HG03060 (cell line): ENCODE measurements around the gene RBM26.
A peak's percentile ranks its signal among the peaks of the same experiment; 100 is the strongest.

Experiments used
- ATAC-seq: cut with Tn5 transposase; IDR thresholded peaks from one replicate; pipeline ENCODE4 v1.9.1; 2021; ENCODE audit warnings: low read depth, moderate number of reproducible peaks; ENCODE audit not compliant: unreplicated experiment

RBM26 gene

GRCh38 chr13:79427265-79427664, 21.2 kb upstream of the RBM26 start:
- no peak for ATAC-seq

DNA sequence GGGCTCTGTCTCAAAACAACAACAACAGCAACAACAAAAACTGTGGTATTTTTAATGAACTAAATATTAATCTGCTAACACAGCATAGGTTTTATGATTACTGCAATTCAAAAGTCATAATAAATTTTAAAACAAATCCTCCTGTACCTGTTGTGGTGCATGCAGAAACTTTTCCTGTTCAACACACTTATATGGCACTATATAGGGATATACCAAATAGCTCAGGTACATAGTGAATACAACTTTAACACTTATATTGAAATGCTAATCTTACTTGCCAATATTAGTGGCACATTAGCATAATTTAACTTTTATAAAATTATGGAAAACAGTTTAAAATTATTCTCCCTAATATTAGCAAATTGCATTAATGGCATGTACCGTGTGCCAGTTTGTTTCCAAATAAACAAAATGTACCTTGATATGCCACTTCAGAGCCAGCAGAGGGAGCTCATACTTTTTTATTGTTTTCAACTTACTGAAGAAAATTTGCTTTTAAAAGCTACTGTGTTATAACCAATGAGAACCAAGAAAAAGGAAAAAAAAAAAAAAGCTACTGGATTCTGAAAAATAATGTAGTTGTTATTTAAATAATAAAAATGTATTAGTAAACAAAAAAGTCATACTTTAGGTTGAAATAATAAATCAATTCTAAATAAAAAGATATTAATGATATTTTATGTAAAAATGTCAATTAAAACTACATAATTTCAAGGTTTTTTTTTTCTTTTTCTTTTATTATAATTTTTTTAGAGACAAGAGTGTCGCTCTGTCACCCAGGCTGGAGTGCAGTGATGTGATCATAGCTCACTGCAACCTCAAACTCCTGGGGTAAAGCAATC, 18.0 kb upstream of the RBM26 start:
- ATAC-seq, result no peak

DNA sequence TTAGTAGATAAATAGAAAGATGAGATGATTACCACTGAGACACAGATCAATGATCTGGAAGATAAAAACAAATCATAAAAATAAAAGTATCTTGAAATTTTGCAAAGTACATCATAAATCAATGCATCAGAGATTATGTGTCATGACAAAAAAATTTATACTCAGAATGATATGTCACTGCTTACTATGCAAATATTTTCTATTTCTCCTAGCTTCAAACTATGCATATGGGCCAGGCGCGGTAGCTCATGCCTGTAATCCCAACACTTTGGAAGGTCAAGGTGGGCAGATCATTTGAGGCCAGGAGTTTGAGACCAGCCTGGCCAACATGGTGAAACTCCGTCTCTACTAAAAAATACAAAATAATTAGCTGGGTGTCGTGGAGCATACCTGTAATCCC, 17.3 kb upstream of the RBM26 start:
- no peak for ATAC-seq

DNA sequence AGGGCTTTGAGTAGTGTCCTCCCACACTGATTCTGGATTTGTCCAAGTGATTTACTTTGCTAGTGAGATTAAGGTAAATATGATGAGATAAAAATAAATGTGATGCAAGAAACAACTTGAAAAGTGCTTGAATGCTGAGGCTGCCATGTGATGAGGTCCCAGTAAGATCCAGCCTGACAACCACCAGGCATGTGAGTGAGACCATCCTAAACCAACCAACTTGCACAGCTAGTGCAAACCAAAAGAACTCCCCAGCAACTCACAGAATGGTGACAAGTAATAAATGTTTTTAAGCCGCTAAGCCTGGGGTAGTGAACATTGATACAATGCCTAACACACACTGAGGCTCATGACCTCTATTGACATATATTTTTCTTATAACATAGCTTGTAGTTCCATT, 13.3 kb upstream of the RBM26 start:
- ATAC-seq, result no peak

- no peak for ATAC-seq
Measured at GRCh38 chr13:79417741-79418140, 11.7 kb upstream of the RBM26 start.

GRCh38 chr13:79413521-79413920, 7.5 kb upstream of the RBM26 start:
- ATAC-seq, result no peak

- ATAC-seq, result no peak
Measured at GRCh38 chr13:79409828-79410227, 3.8 kb upstream of the RBM26 start.

DNA sequence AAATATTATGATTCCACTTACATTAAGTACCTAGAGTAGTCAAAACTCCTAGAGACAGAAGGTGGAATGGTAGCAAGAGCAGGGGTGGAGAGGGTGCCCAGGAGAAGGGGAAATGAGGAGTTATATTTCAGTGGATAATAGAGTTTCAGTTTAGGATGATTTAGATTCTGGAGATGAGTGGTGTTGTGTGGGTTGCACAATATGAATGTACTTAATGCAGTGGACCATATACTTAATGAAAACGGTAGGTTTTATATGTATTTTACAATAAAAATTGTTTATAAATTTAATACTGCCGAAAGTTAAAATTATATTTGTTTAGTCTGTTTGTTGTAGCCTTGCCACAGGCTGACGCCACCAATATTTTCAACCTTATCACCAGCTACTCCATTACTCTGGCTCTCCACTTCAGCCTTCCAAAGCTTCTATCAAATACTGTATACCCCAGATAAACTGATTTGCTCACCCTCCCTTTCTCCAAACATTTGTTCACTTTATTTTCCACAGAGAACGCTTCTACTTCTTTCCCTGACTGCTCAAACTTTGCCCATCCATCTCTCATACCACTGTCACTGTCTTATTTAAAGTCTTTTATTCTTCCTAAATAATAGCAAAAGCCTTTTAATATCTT, 1.4 kb upstream of the RBM26 start:
- no peak for ATAC-seq

GRCh38 chr13:79406597-79406908, 498 bp upstream of the RBM26 start:
- peak; percentile 9 for ATAC-seq

DNA sequence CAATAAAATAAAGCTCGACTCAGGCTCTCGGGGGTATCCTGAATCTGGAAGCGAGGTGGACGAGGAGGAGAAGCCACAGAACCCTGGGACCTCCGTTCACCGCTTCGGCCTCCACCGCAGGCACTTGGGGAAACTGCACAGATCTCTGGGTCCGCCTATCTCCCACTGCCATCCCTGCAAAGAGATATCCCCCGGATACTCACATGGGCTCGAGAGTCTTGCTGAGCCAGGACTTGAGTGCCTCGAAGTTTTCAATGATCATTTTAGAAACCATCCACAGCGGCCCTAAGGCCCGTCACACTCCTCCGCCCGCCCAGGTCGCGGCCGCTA, 589 bp downstream of the RBM26 start:
- ATAC-seq, result no peak

GRCh38 chr13:79404985-79405384, 1.1 kb downstream of the RBM26 start:
- no peak for ATAC-seq

DNA sequence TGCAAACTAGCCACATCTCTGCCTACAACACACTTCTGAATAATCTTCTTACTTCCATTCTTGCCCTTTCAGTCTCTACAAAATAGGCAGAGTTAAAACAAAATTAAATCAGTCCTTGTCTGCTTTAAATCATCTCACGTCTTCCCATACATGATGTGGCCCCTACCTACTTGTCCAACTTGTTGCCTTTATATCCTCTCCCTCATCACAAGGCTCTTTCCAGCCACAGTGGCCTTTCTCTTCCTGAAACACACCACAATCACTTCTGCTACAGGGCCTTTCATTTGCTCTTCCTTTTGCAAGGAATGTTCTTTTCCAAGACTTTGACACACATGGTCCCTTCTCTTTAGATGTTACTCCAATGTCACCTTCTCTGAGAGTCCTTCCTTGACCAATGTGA, 1.7 kb downstream of the RBM26 start:
- ATAC-seq, result no peak

DNA sequence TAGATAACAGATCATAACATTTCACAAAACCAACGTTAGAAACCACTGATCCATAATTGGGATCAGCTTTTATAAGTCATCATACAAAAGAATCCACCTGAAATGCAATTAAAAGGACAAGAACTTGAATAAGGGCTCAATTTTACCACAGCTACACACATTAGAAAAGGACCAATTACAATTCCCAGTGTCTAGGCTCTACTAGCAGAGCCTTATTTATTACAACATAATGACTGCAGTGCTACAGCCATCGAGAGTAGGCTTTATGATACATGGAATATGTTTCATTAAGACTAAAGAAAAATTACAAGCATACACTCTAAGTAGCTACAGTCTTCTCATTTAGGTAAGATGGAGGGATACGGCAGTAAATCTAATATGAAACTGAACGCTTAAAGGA, 2.9 kb downstream of the RBM26 start:
- no peak for ATAC-seq

DNA sequence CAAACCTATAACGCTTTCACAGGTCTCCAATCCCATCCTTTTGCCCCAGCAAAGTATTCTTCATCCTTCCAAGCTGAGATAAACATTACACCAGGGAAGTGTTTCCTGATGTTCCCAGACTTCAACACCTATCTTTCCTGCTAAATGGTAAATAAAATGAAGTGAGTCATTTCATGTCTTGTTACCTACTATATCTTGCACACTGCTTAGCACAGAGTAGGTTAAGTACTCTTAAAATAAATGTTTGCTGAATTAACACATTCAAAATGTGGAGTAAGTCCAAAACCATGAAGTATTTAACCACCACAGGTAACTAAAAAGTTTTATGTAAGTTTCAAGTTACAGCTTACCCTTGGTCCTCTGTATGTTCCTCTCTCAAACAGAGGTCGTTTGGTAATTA, 3.4 kb downstream of the RBM26 start:
- ATAC-seq, result no peak

GRCh38 chr13:79402074-79402635, 3.9 kb downstream of the RBM26 start:
- ATAC-seq, result no peak

GRCh38 chr13:79401259-79402070, 4.6 kb downstream of the RBM26 start:
- ATAC-seq, result peak; percentile 33

- ATAC-seq, result no peak
Measured at GRCh38 chr13:79398915-79399314, 7.1 kb downstream of the RBM26 start.

DNA sequence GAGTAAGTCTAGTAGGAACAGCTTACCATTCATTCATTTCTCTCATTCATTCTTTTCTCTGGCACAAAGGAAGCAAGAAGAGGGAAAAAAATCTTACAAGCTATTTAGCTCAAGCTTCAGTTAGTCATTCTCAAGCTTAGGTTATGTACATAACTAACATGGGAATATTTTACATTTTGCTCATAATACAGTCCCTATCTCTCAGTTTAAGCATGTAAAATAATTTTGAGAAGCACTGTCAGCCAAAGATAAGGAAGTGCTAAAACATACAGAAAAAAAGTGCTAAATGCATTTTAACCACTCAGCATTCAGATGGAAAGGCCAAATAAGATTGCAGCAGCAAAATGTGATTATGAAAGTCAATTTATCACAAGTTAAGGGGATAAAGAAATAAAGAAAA, 7.9 kb downstream of the RBM26 start:
- ATAC-seq, result no peak

DNA sequence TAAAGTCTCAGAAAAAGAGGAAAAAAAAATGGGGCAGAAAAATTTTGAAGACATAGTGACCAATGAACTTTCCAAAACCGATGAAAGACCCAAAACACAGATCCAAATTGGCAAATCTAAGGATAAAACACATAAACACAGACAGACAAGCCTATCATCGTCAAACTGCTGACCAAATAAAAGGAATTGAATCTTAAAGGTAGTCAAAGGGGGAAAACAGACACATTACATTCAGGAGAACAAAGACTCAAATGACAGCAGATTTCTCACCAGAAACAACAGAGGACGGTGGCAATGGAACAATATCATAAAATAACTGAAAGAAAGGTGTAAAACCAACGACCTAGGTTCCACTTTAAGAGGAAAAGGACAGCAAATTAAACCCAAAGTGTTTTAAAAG, 10.2 kb downstream of the RBM26 start:
- no peak for ATAC-seq

DNA sequence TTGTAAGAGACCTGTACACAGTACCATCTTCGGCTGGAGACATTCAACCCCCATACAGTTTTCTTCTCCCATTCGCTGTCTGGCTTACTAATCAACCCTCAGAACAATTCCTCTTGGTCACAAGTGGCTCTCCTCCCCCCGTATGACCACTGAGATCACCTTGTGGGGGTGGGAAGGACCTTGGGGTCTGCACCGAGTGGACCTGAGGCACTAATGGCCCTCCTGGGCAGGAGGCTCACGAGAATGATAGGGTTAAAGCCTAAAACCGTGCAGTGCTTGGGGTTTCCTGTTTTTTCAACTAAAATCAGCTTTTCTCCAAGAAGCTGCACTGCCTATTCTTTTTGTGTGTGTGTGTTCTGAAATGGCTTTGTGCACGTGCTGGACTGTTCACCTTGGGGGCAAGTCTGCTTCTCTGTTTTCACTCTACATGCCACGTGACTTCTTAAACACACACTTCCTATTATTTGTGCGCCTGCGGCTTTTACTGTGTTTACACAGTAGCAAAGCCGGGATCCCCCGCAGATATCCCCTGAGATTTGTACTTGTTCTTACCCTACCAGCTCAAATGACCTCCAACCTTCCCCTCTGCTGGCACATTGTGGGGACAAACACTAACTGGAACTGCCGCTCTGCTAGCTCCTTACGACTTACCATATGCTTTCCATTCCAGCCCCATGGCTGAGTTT, 12.3 kb downstream of the RBM26 start:
- ATAC-seq, result peak; percentile 74
